NCI-H2107 treated with DMSO at 0.1 percent for 48 hours (cell line): ENCODE results near the gene TAF15.
A peak's percentile ranks its signal among the peaks of the same experiment; 100 is the strongest.

Experiments used
- DNase-seq: peaks from one replicate; lab custom pipeline; 2025; ENCODE audit not compliant: unreplicated experiment; lab: John Stamatoyannopoulos, UW

TAF15 gene

GRCh38 chr17:35808962-35809854, at the start of gene TAF15:
TAF15 (plus strand) TSS chr17:35809484; CDS start chr17:35809570, 86 bp downstream.
- DNase-seq = peak; percentile 98

DNA sequence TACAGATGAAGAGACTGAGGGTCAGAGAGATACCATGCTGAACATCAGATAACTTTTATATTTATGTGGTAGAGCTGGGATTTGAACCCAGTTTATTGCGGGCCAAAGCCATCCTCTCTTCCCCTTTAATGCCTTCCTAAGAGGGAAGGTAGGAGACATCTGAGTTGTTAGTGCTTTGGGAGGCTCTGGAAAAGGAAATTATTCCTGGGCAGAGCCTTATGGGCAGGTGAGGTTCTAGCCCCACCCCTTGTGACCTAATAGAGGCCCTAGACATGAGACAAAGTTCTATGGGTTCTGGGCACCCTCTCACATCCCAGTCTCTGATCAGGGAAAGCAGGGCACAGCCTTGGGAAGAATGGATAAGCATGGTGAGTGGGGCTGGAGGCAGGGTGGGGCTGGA, 48.7 kb upstream of the TAF15 start, which contains the start of gene C17orf50:
C17orf50 (plus strand) TSS at position 301 of the 400 bp plus-strand sequence; CDS start at position 356, 55 bp downstream.
- no peak for DNase-seq

- DNase-seq = no peak
Observed at GRCh38 chr17:35761601-35762000, 47.7 kb upstream of the TAF15 start.

GRCh38 chr17:35763767-35764122, 45.5 kb upstream of the TAF15 start:
- DNase-seq = no peak

- peak; percentile 43 for DNase-seq
Observed at GRCh38 chr17:35764123-35764991, 44.9 kb upstream of the TAF15 start.

GRCh38 chr17:35765086-35765710, 44.1 kb upstream of the TAF15 start:
- DNase-seq = no peak

DNA sequence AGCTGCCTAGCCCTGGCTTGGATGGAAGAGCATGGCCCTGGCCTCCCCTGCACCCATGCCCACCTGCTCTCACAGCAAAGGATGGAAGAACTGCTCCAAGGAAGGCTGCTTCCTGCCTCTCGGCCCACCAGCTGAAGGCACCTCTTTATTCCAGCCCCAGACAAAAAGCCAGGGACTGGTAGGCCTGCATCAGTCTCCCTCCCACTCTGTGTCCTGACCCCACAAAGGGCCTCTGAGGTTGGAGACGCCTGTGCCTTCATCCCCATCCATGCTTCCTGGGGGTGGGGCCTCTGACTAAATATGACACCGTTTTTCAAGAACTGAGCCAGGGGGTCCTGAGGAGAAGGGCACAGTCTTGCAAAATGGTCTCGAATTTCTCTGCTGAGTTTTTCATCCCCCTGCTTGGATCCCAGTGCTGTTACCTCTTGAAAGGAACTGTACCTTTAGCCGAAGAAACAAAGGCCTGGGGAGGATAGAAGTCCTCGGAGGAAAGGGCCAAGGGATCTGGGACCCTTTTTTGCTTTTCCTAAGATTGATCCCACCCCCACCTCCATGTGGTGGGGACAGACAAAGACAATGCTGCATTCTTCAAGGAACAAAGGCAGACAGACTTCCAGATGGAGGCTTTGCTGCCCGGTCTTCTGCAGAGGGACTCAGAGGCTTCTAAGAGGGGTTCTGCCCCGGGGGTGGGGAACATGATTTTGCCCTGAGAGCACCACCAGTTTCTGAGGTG, 43.4 kb upstream of the TAF15 start:
- no peak for DNase-seq

GRCh38 chr17:35766489-35766877, 42.8 kb upstream of the TAF15 start:
- DNase-seq = no peak

- peak; percentile 17 for DNase-seq
Observed at GRCh38 chr17:35766903-35767510, 42.3 kb upstream of the TAF15 start.

GRCh38 chr17:35768797-35769196, 40.5 kb upstream of the TAF15 start:
- DNase-seq = no peak

DNA sequence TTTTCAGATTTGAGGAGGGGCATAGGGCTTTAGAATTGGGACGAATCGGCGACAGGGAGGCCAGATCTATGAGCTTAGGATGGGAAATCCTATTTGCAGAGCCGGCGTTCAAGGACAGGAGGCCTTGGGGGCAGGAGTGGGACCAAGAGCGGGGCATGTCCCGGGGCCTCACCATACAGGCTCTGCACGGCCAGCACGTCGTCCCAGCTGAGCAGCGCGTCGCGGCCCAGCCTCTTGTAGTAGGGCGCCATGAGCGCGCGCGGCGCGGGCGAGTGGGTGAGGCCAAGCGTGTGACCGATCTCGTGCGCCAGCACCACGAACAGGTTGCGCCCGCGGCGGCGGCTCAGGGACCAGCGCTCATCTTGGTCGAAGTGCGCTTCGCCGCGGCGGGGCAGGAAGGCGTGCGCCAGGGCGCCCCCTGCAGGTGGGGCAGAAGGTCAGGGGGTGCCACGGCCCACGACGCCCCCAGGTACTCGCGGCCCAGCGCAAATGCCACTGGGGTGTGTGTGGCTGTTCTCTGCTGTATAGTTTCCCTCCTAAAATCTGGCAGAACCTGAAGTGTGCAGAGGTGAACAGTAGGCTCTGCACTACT, 39.3 kb upstream of the TAF15 start:
- DNase-seq = no peak

- no peak for DNase-seq
Observed at GRCh38 chr17:35773129-35773528, 36.2 kb upstream of the TAF15 start.

- DNase-seq = no peak
Observed at GRCh38 chr17:35773679-35774425, 35.4 kb upstream of the TAF15 start.

DNA sequence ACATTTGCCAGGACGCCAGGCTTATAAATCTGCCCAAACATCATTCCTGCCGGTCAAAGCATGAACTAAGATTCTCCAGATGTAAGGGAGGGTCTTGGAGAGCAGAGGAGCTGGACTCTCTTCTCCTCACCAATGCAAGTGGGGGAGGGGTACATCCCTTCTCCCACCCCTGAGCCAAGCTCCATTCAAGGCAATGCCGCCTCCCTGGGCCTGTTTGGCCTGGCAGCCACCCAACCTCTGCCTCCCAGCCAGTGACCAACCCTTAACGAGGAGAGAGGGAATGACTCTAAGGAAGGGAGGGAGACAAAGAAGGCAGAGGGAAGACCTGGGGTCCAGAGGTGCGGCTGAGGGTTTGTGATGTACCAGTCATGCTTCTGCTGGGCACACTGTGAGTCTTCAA, 34.8 kb upstream of the TAF15 start:
- DNase-seq = no peak

- DNase-seq = no peak
Observed at GRCh38 chr17:35775039-35775438, 34.2 kb upstream of the TAF15 start.

DNA sequence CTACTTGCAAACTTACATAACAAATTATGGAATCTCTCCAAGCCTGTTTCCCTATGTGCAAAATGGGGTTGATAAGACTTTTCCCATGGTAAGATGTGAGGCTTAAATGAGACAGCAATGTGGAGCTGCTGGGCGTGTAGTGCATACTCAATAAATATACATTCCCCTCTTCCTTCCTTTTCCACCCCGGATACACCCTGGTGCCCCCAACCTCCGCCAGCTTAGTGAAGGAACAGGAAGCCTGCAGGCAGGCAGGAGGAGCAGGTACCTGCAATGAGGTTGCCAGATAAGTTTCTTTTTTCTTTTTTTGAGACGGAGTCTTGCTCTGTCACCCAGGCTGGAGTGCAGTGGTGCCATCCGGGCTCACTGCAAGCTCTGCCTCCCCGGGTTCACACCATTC, 33.7 kb upstream of the TAF15 start:
- DNase-seq = no peak

DNA sequence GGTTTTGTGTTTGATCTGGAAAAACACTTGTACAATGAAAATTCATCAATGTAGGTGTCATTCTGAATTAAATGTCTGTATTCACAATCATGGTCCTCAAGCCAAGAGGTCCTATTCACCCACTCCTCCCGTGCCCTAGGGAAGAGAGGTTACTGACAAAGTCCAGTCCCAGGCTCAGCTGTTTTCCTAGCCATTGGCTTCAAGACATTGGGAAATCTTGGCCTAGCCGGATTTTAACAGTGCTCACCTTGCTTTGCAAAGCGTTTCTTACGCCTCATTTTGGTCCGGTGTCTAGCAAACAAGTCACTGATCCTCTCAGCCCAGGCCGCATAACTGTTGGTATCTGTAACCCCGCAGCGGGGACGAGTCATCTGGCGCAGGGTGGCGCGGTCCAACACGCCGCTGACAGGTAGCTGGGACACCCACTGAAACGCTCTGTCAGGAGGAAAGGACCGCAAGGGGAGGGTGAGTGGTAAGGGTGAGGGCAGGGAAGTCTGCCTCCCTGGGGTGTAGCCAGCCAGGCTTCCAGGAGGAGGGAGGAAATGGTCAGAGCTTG, 30.6 kb upstream of the TAF15 start:
- no peak for DNase-seq

GRCh38 chr17:35780950-35781349, 28.3 kb upstream of the TAF15 start:
- DNase-seq = no peak

DNA sequence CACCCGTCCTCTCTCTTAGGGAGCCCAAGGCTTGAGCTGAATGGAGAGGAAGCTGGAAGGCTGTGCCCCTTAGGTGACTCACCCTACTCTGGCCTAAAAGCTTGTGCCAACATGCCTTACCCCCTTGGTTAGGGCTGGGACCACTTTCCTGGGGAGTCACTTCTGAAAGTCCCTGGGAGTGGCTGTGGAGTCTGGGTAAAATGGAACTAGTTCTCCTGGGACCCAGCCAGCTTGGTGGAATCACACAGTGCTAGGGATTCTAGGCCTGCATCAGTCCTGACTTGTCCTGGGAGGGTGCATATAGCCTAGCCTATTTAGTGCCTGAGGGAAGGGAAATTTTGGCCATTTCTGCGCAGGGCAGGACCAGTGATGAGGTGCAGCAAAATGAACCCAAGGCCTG, 24.4 kb upstream of the TAF15 start:
- no peak for DNase-seq
